ENCODE results near the gene BCR.

BCR gene

DNA sequence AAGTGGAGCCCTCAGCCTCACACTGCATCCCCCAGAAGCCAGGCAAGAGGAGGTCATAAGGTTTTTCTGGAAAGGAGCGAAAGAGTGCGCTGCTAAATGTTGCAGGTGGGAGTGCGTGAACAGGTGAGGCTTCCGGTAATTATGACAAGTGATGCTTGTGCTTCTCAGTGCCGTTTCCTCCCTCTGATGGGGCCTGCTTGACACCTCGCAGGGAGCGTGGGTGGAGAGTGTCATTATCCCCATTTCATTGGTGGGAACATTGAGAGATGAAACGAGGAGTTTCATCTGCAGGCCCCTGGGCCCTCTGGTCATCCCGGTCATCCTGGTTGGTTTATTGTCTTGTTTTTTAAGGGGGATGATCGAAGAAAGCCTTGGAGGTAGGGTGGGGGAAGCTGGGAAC is 57.5 kb downstream of the BCR start:
- DNase-seq (ENCODE audit: low read depth): no peak
- no peak overlapping the region for H3K4me3 ChIP-seq (ENCODE audit: control insufficient read depth, low read depth, low read length)
- TF ChIP-seq, protein P1, sequence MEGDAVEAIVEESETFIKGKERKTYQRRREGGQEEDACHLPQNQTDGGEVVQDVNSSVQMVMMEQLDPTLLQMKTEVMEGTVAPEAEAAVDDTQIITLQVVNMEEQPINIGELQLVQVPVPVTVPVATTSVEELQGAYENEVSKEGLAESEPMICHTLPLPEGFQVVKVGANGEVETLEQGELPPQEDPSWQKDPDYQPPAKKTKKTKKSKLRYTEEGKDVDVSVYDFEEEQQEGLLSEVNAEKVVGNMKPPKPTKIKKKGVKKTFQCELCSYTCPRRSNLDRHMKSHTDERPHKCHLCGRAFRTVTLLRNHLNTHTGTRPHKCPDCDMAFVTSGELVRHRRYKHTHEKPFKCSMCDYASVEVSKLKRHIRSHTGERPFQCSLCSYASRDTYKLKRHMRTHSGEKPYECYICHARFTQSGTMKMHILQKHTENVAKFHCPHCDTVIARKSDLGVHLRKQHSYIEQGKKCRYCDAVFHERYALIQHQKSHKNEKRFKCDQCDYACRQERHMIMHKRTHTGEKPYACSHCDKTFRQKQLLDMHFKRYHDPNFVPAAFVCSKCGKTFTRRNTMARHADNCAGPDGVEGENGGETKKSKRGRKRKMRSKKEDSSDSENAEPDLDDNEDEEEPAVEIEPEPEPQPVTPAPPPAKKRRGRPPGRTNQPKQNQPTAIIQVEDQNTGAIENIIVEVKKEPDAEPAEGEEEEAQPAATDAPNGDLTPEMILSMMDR (IDR thresholded peaks at IDR 0.05; ENCODE audit: control insufficient read depth, insufficient read depth, low read depth, low read length, missing control alignments): no peak

DNA sequence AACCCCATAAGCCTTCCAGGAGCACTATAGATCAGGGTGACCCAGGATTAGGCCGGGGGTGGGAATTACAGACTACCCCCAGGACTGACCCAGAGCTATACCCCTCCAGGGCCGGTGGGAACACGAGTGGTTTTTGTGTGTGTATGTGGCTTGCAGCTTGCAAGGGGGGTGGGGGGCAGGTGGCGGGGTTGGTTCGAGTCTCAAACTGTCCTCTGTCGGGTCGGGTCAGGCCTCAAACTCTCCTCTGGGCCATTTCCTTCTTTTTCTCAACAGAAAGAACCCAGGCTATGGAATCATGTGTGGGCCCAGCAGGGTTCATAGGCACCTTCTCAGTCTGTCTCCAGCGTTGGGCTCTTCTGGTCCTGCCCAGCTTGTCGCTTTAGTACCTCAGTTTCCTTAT is 58.4 kb downstream of the BCR start:
- no peak overlapping the region for H3K4me3 ChIP-seq (ENCODE audit: control insufficient read depth, low read depth, low read length)
- TF ChIP-seq, protein P1 (IDR thresholded peaks at IDR 0.05; ENCODE audit: control insufficient read depth, insufficient read depth, low read depth, low read length, missing control alignments): no peak
- no peak for DNase-seq (ENCODE audit: low read depth)

DNA sequence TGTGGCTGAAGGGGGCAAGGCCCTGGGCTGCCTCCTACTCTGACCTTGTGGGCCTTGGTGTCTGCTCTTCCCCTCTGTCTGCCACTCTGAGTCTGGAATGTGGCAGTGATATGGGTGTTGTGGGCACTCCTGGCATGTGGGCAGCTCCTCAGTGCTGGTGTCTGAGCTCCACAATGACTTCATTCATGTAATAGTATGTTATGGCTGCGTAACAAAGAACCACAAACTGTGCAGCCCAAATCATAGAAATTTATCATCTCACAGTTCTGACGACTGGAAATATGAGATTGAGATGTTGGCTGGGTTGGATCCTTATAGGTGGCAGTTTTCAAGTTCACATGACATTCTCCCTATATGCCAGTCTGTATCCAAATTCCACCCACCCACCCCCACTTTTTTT is 59.1 kb downstream of the BCR start:
- DNase-seq (ENCODE audit: low read depth): no peak
- TF ChIP-seq, protein P1 (IDR thresholded peaks at IDR 0.05; ENCODE audit: control insufficient read depth, insufficient read depth, low read depth, low read length, missing control alignments): no peak

DNA sequence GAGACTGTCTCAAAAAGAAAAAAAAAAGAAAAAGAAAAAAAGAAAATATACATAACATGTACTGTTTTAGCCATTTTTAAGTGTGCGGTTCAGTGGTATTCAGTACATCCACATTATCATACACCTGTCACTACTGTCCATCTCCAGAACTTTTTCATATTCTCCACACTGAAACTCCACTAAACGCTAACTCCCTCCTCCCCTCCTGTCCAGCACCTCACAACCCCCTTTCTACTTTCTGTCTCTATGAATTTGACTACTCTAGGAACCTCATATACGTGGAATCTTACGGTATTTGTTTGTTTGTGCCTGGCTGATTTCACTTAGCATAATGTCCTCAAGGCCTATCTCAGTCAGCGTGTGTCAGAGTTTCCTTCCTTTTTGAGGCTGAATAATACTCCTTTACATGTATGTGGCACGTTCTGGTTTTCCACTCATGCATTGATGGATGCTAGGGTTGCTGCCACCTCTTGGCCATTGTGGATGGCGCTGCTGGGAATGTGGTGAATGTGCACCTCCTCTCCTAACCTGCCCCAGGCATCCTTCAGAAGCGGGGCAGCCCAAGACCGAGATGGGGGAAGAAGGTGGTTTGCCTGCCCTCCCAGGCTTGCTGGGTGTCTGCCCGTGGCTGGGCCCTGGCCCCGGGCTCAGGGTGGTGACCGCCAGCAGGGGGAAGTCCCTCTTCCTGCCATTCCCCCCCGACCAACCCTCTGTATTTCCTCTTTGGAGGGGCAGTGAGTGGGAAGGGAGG is 60.5 kb downstream of the BCR start:
- DNase-seq (ENCODE audit: low read depth): no peak
- no peak overlapping the region for H3K4me3 ChIP-seq (ENCODE audit: control insufficient read depth, low read depth, low read length)
- TF ChIP-seq, protein P1 (IDR thresholded peaks at IDR 0.05; ENCODE audit: control insufficient read depth, insufficient read depth, low read depth, low read length, missing control alignments): peak; percentile 38

More for the DNA sequence above, 59.1 kb downstream of the BCR start:
- no peak overlapping the region for H3K4me3 ChIP-seq (ENCODE audit: control insufficient read depth, low read depth, low read length)

DNA sequence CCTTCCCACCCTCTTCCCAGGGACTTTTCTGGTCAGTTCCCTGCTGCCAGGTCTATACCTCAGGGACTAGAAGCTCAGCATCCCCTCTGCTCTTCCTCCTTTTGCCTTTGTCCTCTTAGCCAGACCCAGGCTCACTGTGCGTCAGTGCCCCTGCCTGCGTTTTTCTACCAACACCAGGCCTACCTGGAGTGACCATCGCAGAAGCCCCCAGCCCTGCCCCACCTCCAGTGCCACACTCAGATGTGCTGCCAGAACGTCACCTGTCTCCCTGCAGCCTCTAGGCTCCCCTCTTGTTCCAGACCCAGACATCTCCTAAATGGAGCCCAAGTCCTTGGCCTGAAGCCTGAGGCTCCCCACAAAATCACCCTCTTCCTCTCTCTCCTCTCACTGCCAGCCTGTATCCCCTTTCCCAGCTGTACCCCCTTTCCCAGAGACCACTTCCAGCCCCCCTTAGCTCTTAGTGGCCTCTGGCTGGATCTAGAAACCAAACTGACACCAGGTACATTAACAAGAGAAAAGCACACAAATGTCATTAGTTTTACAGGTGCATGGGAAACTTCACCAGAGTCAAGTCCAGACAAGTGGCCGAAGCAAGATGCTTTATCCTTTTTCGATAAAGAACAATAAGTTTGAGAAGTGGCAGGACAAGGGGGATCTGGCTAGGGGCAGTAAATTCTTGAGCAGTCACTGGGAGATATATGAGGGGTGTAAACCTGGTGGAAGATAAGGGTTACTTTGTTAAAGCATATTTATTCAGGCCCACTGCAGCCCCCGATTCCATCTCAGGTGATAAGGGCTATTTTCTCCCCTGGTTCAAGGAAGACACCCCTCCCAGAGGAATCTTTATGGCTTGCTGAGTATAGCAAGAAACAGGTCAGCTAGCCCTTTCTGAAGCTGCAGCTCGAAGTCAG is 61.5 kb downstream of the BCR start:
- no peak overlapping the region for H3K4me3 ChIP-seq (ENCODE audit: control insufficient read depth, low read depth, low read length)
- TF ChIP-seq, protein P1 (IDR thresholded peaks at IDR 0.05; ENCODE audit: control insufficient read depth, insufficient read depth, low read depth, low read length, missing control alignments): no peak
- DNase-seq (ENCODE audit: low read depth): no peak

DNA sequence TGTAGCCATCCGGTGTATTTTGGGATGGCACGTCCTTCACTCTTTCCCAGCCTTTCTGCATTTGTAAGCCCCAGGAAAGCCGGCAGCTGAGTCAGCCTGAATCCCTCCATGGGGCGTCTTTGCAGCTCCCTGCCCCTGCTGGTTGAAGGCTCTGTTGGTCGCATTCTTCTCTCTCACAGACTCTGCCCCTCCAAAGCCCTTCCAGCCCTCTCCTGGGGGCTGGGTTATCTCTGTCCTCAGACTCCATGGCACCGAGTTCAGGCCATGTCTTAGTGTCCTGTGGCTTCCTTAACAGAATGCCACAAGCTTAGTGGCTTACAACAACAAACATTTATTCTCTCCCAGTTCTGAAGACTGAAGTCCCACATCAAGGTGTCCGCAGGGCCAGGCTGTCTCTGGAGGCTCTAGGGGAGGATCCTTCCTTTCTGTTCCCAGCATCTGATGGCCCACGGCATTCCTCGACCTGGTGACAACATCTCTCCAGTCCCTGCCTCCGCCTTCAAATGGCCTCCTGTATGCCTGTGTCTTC is 62.2 kb downstream of the BCR start:
- no peak overlapping the region for H3K4me3 ChIP-seq (ENCODE audit: control insufficient read depth, low read depth, low read length)
- DNase-seq (ENCODE audit: low read depth): no peak
- TF ChIP-seq, protein P1 (IDR thresholded peaks at IDR 0.05; ENCODE audit: control insufficient read depth, insufficient read depth, low read depth, low read length, missing control alignments): no peak

All from AG09309 (cell line).